ENCODE measurements around the gene CFAP46. TPM values are rescaled to one million over a fixed set of nuclear protein-coding genes. Genes with fewer than 3 reads are reported as not detected.
"Not testable (repeated sequence)": the region's sequence is repeated elsewhere in the genome, so short reads cannot be mapped to it uniquely, and the experiment has no call there.

CFAP46 gene
- total RNA-seq, 2 experiments from 2014 or later = 0.34 TPM; not detected in 1

- Mint-ChIP-seq H3K4me3 (no peak overlapping the region), H3K9me3 (peaks cover 10% of the 10 kb centered on the region), H3K4me1 (ENCODE audit: low read depth) (peaks cover 10% of the 10 kb centered on the region), H3K27me3 (peaks cover 4% of the 10 kb centered on the region), H3K36me3 (ENCODE audit: low read depth) (peaks cover 3% of the 10 kb centered on the region), H3K27ac (no peak overlapping the region)
- ATAC-seq (no peak), DNase-seq (no peak)
- intact Hi-C loops (cut with micrococcal nuclease) = no loop called here
- TF ChIP-seq, protein P1, sequence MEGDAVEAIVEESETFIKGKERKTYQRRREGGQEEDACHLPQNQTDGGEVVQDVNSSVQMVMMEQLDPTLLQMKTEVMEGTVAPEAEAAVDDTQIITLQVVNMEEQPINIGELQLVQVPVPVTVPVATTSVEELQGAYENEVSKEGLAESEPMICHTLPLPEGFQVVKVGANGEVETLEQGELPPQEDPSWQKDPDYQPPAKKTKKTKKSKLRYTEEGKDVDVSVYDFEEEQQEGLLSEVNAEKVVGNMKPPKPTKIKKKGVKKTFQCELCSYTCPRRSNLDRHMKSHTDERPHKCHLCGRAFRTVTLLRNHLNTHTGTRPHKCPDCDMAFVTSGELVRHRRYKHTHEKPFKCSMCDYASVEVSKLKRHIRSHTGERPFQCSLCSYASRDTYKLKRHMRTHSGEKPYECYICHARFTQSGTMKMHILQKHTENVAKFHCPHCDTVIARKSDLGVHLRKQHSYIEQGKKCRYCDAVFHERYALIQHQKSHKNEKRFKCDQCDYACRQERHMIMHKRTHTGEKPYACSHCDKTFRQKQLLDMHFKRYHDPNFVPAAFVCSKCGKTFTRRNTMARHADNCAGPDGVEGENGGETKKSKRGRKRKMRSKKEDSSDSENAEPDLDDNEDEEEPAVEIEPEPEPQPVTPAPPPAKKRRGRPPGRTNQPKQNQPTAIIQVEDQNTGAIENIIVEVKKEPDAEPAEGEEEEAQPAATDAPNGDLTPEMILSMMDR (IDR thresholded peaks at IDR 0.05) = no peak
- ChIA-PET POLR2A (no interaction called here), CTCF (interaction anchor here (0.6 to 1.1 kb wide), 2 partner anchors 12 to 280 kb away, joined by 3 read pairs; no protein-coding TSS in a partner anchor)
These were observed 98.1 kb downstream of the CFAP46 start for GRCh38 chr10:132844069-132844809.

DNA sequence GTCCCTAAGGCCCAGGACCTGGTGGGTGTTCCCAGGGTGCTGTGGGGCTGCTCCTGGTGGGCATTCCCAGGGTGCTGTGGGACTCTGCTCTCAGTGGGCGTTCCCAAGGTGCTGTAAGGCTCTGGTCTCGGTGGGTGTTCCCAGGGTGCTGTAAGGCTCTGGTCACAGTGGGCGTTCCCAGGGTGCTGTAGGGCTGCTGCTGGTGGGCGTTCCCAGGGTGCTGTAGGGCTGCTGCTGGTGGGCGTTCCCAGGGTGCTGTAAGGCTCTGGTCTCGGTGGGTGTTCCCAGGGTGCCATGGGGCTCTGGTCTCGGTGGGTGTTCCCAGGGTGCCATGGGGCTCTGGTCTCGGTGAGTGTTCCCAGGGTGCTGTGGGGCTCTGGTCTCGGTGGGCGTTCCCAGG, 99.1 kb downstream of the CFAP46 start:
- ATAC-seq; H3K27me3 Mint-ChIP-seq; H3K4me1 Mint-ChIP-seq (ENCODE audit: low read depth); H3K27ac Mint-ChIP-seq; intact Hi-C loops (cut with micrococcal nuclease); POLR2A ChIA-PET; DNase-seq; H3K4me3 Mint-ChIP-seq; H3K36me3 Mint-ChIP-seq (ENCODE audit: low read depth): not testable (repeated sequence)
- CTCF ChIA-PET = interaction anchor here (0.6 kb wide), 1 partner anchor 11 kb away, joined by 3 read pairs; no protein-coding TSS in a partner anchor
- peaks cover 10% of the 10 kb centered on the region for H3K9me3 Mint-ChIP-seq

DNA sequence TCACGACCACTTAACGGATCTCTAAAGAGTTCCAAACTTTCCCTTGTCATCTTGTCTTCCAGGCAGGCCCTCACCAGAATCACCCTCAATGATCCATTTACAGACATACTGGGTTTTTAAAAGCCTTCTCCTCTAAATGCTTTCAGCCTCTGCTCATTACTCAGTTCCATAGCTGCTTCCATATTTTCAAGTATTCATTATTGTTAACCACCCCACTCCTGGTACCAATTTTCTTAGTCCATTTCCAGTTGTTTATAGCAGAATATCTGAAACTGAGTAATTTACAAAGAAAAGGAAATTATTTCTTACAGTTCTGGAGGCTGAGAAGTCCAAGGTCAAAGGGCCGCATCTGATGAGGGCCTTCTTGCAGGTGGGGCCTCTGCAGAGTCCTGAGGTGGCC, 100.0 kb downstream of the CFAP46 start:
- CTCF ChIA-PET = no interaction called here
- intact Hi-C loops (cut with micrococcal nuclease) = no loop called here
- H3K36me3 Mint-ChIP-seq (ENCODE audit: low read depth) = peaks cover 3% of the 10 kb centered on the region
- H3K9me3 Mint-ChIP-seq = peaks cover 10% of the 10 kb centered on the region
- POLR2A ChIA-PET = no interaction called here
- DNase-seq (no peak), ATAC-seq (no peak)
- no peak overlapping the region for H3K27ac Mint-ChIP-seq
- peaks cover 4% of the 10 kb centered on the region for H3K27me3 Mint-ChIP-seq
- no peaks in the 10 kb centered on the region for H3K4me1 Mint-ChIP-seq (ENCODE audit: low read depth)
- TF ChIP-seq, protein P1 (IDR thresholded peaks at IDR 0.05) = no peak
- no peak overlapping the region for H3K4me3 Mint-ChIP-seq

DNA sequence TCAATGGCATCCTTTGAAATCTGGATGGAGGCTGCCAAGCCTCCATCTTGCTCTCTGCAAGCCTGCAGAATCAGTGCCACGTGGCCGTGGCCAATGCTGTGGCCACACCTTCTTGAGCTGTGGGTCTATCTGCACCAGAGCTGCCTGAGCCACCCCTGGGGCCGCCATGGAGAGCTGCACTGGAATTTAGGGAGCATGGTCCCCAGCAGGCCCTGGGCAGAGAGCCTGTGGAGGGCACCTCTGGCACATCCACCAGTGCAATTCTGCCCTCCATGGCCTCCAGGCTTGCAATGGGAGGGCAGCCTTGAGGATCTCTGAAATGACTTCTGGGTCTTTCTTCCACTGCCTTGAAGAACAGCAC, 100.8 kb downstream of the CFAP46 start:
- ATAC-seq = no peak
- Mint-ChIP-seq H3K36me3 (ENCODE audit: low read depth) (peaks cover 3% of the 10 kb centered on the region), H3K27ac (no peak overlapping the region), H3K27me3 (peaks cover 4% of the 10 kb centered on the region), H3K4me1 (ENCODE audit: low read depth) (no peaks in the 10 kb centered on the region), H3K9me3 (peaks cover 12% of the 10 kb centered on the region), H3K4me3 (no peak overlapping the region)
- intact Hi-C loops (cut with micrococcal nuclease) = no loop called here
- no peak for DNase-seq
- TF ChIP-seq, protein P1 (IDR thresholded peaks at IDR 0.05) = no peak
- ChIA-PET CTCF (no interaction called here), POLR2A (no interaction called here)

DNA sequence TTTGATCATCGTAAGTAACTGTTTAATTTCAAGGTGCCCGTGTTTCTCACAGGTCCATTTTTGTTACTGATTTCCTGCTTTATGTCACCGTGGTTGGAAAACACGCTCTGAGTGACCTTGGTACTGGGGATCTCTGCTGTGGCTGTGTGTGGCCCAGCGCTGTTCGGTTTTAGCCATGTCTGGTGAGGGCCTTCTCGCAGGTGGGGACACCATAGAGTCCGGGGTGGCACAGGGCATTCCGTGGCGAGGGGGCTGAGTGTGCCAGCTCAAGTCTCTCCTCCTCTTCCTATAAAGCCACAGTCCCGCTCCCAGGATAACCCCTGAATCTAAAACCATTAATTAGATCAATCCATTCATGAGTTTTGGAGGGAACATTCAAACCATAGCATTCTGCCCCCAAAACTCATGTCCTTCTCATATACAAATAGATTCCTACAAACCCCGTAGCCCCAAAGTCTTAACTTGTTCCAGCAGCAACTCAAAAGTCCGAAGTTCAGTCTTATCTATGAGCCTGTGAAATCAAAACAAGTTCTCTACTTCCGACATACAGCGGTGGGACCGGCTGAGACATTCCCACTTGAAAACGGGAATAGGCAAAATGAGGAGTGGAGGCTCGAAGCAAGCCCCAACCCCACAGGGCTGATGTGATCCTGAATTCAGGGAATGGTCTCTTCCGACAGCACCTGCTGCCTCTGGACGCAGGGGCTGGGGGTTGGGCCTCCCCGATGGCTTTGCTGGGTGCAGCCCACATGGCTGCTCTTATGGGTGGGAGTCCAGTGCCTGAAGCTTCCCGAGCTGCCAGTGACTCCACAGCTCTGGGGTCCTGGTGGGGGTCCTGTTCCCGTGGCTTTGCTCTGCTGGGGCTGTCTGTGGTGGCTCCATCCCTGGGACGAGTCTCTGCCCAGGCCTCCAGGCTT, 101.4 kb downstream of the CFAP46 start:
- Mint-ChIP-seq H3K36me3 (ENCODE audit: low read depth) (peaks cover 3% of the 10 kb centered on the region), H3K9me3 (peaks cover 12% of the 10 kb centered on the region), H3K4me3 (no peak overlapping the region), H3K27me3 (peaks cover 4% of the 10 kb centered on the region), H3K4me1 (ENCODE audit: low read depth) (no peaks in the 10 kb centered on the region), H3K27ac (no peak overlapping the region)
- TF ChIP-seq, protein P1 (IDR thresholded peaks at IDR 0.05) = no peak
- CTCF ChIA-PET = no interaction called here
- intact Hi-C loops (cut with micrococcal nuclease) = no loop called here
- no peak for DNase-seq
- no peak for ATAC-seq
- POLR2A ChIA-PET = no interaction called here

Data from activated CD8-positive, alpha-beta T cell treated with anti-CD3 and anti-CD28 coated beads for 36 hours (primary cell).